Smooth muscle cell (in vitro differentiated cells): Measurements from ENCODE around the gene PKP3. TPM values are rescaled to one million over a fixed set of nuclear protein-coding genes. Genes with fewer than 3 reads are reported as not detected.

Experiments
- DNase-seq: peaks from one replicate; lab custom pipeline; 2025; ENCODE audit not compliant: unreplicated experiment; lab: John Stamatoyannopoulos, UW
- H2AFZ ChIP-seq: fragments of 200-600 bp; sonication (generic); 2 replicates; pipeline ENCODE4 v1.6.0; 2016; ENCODE audit warnings: antibody characterized with exemption, low read depth, mild to moderate bottlenecking
- H3F3A ChIP-seq: fragments of 200-600 bp; sonication (generic); 2 replicates; pipeline ENCODE4 v1.6.0; 2017; ENCODE audit warnings: antibody characterized with exemption, low read depth
- H3K27ac ChIP-seq: fragments of 200-600 bp; sonication (generic); 2 replicates; pipeline ENCODE4 v1.5.1; 2016; ENCODE audit warnings: low read depth, mild to moderate bottlenecking
- H3K27me3 ChIP-seq: fragments of 200-600 bp; sonication (generic); 2 replicates; pipeline ENCODE4 v1.6.1; 2016; ENCODE audit warnings: low read depth, mild to moderate bottlenecking
- H3K36me3 ChIP-seq: fragments of 200-600 bp; sonication (generic); 2 replicates; pipeline ENCODE4 v1.5.1; 2016; ENCODE audit warnings: low read depth
- H3K4me1 ChIP-seq: fragments of 200-600 bp; sonication (generic); 2 replicates; pipeline ENCODE4 v1.5.1; 2016; ENCODE audit warnings: low read depth
- H3K4me2 ChIP-seq: fragments of 200-600 bp; sonication (generic); 2 replicates; pipeline ENCODE4 v1.6.0; 2016; ENCODE audit warnings: mild to moderate bottlenecking
- H3K4me3 ChIP-seq: fragments of 200-600 bp; sonication (generic); 2 replicates; pipeline ENCODE4 v1.5.1; 2016; ENCODE audit warnings: mild to moderate bottlenecking
- H3K79me2 ChIP-seq: fragments of 200-600 bp; sonication (generic); 2 replicates; pipeline ENCODE4 v1.6.0; 2016; ENCODE audit warnings: low read depth, mild to moderate bottlenecking
- H3K9ac ChIP-seq: fragments of 200-600 bp; sonication (generic); 2 replicates; pipeline ENCODE4 v1.6.0; 2016; ENCODE audit warnings: low read depth
- H3K9me3 ChIP-seq: fragments of 200-600 bp; sonication (generic); replicated peaks from 2 replicates; pipeline ENCODE4 v1.5.1; 2016; ENCODE audit warnings: low read depth
- H4K20me1 ChIP-seq: fragments of 200-600 bp; sonication (generic); 2 replicates; pipeline ENCODE4 v1.6.0; 2016; ENCODE audit warnings: low read depth
- CTCF ChIP-seq: fragments of 200-600 bp; sonication (generic); IDR thresholded peaks from 2 replicates; pipeline ENCODE4 v1.5.1; 2017; ENCODE audit warnings: borderline replicate concordance, mild to moderate bottlenecking, antibody characterized with exemption; ENCODE audit not compliant: insufficient read depth, poor library complexity, severe bottlenecking
- WGBS: methylation state at CpG from one replicate; pipeline ENCODE4 v1.1.7; 2016; ENCODE audit warnings: low lambda C conversion rate; 5-methylcytosine and 5-hydroxymethylcytosine counted together
- polyA plus RNA-seq: library from polyadenylated mRNA; unstranded; fragments of >200 nt; fragmentation: Nextera tagmentation; extraction: Ambion mirVana; gene quantifications from 2 replicates; pipeline ENCODE4 v1.2.1, GENCODE V29; 2016
- total RNA-seq: library from RNA; depleted of rRNA; stranded (reverse); fragments of >200 nt; gene quantifications from 2 replicates; pipeline ENCODE4 v1.2.3, GENCODE V29; 2014

The PKP3 gene
- total and polyA plus RNA-seq, 2 experiments from 2014 or later, result 24.6 to 61.2 TPM

- peaks cover 20% of the 10 kb centered on the region for H3K4me1 ChIP-seq
- WGBS, result 95% methylated on average over 4 of the region's 4 CpGs
- H3K4me2 ChIP-seq, result no peak overlapping the region
These were observed 36.4 kb upstream of the PKP3 start for GRCh38 chr11:357582-357981.

GRCh38 chr11:358129-358800 lies 35.7 kb upstream of the PKP3 start:
- H3K4me1 ChIP-seq, result peaks cover 16% of the 10 kb centered on the region
- H3K9ac ChIP-seq, result no peak overlapping the region
- no peaks in the 10 kb centered on the region for H4K20me1 ChIP-seq
- no peaks in the 10 kb centered on the region for H3K9me3 ChIP-seq
- no peak overlapping the region for H3K4me3 ChIP-seq
- H3K79me2 ChIP-seq, result no peaks in the 10 kb centered on the region
- no peak for DNase-seq
- H3K27me3 ChIP-seq, result no peaks in the 10 kb centered on the region
- TF ChIP-seq CTCF, result no peak
- no peaks in the 10 kb centered on the region for H3K36me3 ChIP-seq
- H3K27ac ChIP-seq, result no peak overlapping the region
- no peak overlapping the region for H3K4me2 ChIP-seq
- 88% methylated on average over 34 of the region's 34 CpGs for WGBS
- peaks cover 17% of the 10 kb centered on the region for H3F3A ChIP-seq
- H2AFZ ChIP-seq, result no peak overlapping the region

More at GRCh38 chr11:357582-357981, 36.4 kb upstream of the PKP3 start:
- Histone ChIP-seq H3K79me2 (no peaks in the 10 kb centered on the region), H3F3A (peaks cover 24% of the 10 kb centered on the region), H3K27ac (no peak overlapping the region), H3K27me3 (no peaks in the 10 kb centered on the region), H3K36me3 (no peaks in the 10 kb centered on the region), H3K9ac (no peak overlapping the region), H2AFZ (no peak overlapping the region), H3K9me3 (no peaks in the 10 kb centered on the region), H4K20me1 (no peaks in the 10 kb centered on the region), H3K4me3 (no peak overlapping the region)
- DNase-seq, result no peak
- no peak for TF ChIP-seq CTCF

- no peaks in the 10 kb centered on the region for H3K27me3 ChIP-seq
- peaks cover 7% of the 10 kb centered on the region for H3F3A ChIP-seq
- no peak overlapping the region for H3K4me3 ChIP-seq
- no peaks in the 10 kb centered on the region for H4K20me1 ChIP-seq
- TF ChIP-seq CTCF, result no peak
- no peak for DNase-seq
- H3K36me3 ChIP-seq, result no peaks in the 10 kb centered on the region
- H3K9me3 ChIP-seq, result no peaks in the 10 kb centered on the region
- no peak overlapping the region for H2AFZ ChIP-seq
- no peaks in the 10 kb centered on the region for H3K79me2 ChIP-seq
- peaks cover 8% of the 10 kb centered on the region for H3K4me1 ChIP-seq
- 81% methylated on average over 5 of the region's 5 CpGs for WGBS
- no peak overlapping the region for H3K4me2 ChIP-seq
- H3K27ac ChIP-seq, result no peak overlapping the region
- no peak overlapping the region for H3K9ac ChIP-seq
These were observed 34.8 kb upstream of the PKP3 start for GRCh38 chr11:359181-359714.
